HG03575 (cell line): ENCODE data around the gene SKOR1.

Experiments used
- ATAC-seq: cut with Tn5 transposase; IDR thresholded peaks from one replicate; pipeline ENCODE4 v1.9.1; 2021; ENCODE audit not compliant: unreplicated experiment, insufficient number of reproducible peaks, low FRiP score; ENCODE audit errors: extremely low read depth

Gene SKOR1

GRCh38 chr15:67843092-67843501 lies 17.8 kb downstream of the SKOR1 start:
- ATAC-seq = no peak

GRCh38 chr15:67843571-67844387 lies 18.5 kb downstream of the SKOR1 start:
- no peak for ATAC-seq

DNA sequence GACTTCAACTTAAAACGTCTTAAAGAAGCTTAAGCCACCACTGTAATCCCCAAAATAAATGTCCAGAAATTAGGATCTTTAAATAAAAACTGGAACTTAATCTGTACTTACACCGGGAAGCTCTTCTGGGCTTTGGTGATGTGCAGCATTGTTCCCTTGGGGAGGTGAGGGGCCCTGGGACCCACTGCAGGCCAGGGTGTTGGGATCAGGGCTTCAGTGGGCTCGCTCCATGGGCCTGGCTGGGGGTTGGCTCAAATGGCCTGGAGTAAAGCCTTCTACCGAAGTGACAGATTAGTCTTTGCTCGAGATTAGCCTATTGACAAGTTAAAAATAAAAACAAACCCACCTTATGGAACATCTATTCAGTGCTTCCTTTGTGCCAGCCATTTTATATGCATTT lies 20.7 kb downstream of the SKOR1 start:
- ATAC-seq = no peak

DNA sequence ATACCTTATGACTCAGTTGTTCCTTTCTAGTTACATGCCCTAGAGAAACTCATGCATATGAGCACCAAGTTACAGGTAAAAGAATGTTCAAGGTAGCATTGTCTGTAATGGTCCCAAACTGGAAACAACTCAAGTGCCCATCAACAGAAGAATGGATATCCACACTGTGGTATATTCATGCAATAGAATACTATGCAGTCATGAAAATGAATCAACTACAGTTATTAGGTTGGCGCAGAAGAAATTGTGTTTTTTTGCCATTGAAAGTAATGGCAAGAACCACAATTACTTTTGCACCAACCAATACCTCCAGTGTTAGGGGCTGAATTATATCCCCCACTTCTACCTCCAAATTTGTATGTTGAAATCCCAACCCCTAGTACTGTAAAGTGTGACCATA lies 24.2 kb downstream of the SKOR1 start:
- no peak for ATAC-seq

- ATAC-seq = no peak
Observed at GRCh38 chr15:67850336-67850735, 25.0 kb downstream of the SKOR1 start.

- ATAC-seq = no peak
Observed at GRCh38 chr15:67850994-67851571, 25.8 kb downstream of the SKOR1 start.

DNA sequence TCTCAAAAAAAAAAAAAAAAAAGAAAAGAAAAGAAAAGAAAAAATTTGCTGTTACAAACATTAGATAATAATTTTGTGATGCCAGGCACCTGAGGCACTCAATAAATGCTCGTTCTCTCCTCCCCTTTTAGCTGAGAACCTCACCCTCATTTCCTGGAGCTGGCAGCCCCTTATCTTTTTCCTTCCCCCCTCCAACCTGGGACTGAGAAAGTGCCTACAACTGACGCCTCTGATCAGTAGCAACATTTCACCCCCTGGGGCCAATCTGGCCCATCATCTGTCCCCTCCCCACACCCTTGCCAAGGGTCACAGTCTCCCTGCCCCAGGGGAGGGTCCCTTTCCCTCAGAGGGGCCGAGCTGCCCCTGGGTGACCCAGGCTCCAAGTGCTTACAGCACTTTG lies 27.1 kb downstream of the SKOR1 start:
- ATAC-seq = no peak

GRCh38 chr15:67853454-67853853 lies 28.1 kb downstream of the SKOR1 start:
- ATAC-seq = no peak

GRCh38 chr15:67854358-67854757 lies 29.0 kb downstream of the SKOR1 start:
- ATAC-seq = no peak

GRCh38 chr15:67855842-67856241 lies 30.5 kb downstream of the SKOR1 start:
- ATAC-seq = no peak

GRCh38 chr15:67857220-67857619 lies 31.9 kb downstream of the SKOR1 start:
- no peak for ATAC-seq

- no peak for ATAC-seq
Observed at GRCh38 chr15:67859331-67859946, 34.1 kb downstream of the SKOR1 start.

- ATAC-seq = no peak
Observed at GRCh38 chr15:67861983-67862382, 36.7 kb downstream of the SKOR1 start.

DNA sequence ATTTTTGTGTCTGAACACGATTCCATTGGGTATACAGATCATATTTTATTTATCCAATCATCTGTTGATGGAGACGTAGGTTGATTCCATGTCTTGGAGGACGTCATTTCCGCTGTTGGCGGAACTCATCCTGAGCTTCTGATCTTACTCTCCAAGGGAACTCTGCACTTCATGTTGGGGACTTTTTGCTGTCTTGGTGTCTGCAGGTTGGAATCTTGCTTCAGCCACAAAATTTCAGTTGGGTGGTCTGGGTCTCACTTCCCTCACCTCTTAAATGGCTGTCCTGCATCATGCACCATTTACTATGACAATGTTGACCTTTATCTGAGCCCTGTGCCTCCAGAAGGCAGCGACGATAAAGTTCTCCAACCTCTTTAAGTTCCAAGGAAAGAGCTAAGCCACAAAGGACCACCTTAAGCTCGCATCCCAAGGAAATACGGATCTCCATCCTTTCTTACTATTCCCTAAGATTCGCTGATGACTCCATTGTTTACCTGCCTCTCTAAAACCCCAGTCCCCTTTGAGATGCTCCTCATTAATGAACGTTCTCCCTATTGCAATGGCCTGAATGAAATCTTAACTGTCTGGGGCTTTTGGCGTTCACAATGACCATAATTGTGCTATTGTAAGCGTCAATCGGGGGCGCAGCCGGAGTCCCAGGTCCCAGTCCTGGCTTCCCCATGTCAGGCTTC lies 37.6 kb downstream of the SKOR1 start:
- no peak for ATAC-seq

GRCh38 chr15:67863442-67863987 lies 38.2 kb downstream of the SKOR1 start:
- no peak for ATAC-seq

DNA sequence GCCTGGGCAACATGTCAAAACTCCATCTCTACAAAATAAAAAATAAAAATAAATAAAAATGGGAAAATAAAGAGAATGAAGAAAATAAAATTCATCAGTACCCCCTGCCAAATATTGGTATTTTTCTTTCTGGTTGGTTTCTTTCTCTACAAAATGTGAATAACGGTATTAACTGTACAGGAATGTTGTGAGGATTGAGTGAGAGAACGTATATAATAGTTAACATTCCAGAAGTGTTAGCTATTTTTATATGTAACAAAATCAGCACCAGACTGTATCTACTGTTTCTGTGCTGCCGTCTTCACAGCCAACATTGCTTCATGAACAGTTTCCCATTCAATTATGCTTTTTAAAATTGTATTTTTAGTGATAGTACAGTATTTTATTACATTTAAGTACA lies 40.0 kb downstream of the SKOR1 start:
- ATAC-seq = no peak

DNA sequence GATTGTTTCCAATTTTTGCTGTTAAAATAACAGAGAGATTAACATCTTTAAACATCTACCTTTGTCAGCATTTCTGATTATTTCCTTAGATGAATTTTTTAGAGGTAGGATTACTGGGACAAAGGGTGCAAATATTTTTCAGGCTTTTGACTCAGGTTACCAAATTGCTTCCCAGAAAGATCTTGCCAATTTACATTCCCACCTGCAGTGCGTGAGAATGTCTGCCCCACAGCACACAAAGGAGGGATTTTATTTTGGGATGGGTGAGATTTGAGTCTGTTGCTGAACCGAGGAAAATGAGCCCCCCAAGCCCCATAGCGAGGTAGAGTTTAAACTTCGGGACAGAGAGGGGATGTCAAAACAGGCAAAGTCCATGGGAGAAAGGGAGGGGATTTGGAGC lies 40.5 kb downstream of the SKOR1 start:
- no peak for ATAC-seq

DNA sequence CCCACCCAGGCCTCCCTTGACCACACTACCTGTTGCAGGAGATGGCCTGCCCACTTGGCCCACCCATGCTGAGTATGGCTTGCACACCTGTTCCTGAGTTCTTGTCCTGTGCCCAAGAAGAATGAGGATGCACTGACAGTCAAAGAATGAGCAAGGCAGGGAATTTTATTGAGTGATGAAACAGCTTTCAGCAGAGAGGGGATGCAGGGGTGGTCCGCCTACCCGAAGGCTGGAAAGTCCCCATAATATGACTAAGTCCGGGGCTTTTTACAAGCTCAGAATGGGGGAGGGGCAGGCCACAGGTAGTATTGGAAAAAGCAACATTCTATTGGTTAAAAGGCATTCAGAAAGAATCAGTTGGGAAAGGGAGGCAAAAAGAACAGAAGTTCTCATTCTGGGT lies 44.4 kb downstream of the SKOR1 start:
- no peak for ATAC-seq

DNA sequence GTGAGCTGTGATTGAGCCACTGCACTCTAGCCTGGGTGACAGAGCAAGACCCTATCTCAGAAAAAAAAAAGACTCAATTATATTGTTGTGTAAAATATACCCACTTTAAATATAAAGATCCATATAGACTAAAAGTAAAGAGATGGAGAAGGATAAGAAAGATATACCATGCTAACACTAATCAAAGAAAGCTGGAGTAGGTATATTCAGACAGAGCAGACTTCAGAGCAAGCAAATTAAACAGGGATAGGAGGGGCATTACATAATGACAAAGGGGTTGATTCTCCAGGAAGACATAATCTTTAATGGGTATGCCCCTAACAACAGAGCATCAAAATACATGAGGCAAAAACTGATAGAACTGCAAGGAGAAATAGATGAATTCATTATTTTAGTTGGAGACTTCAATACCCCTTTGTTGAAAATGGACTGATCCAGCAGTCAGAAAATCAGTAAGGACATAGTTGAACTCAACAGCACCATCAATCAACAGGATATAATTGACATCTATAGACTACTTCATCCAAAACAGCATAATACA lies 45.6 kb downstream of the SKOR1 start:
- no peak for ATAC-seq
